ENCODE results near the gene FOXO6.

FOXO6 gene

GRCh38 chr1:41360786-41361494 is at the start of gene FOXO6:
Gene FOXO6 (plus strand): TSS chr1:41361434.
- no peaks in the 10 kb centered on the region for H3K27me3 ChIP-seq (ENCODE audit: control insufficient read depth, insufficient read depth, low read length)
- H2AFZ ChIP-seq: peak within 1 kb of the TSS; percentile 68
- peak within 1 kb of the TSS; percentile 85 for H3K4me2 ChIP-seq (ENCODE audit: low read length)
- no peak within 1 kb of the TSS for H3K27ac ChIP-seq
- no peaks in the 10 kb centered on the region for H3K9me3 ChIP-seq (ENCODE audit: control insufficient read depth, low read length)
- H3K4me3 ChIP-seq (ENCODE audit: low read depth, low read length): peak within 1 kb of the TSS; percentile 50
- TF ChIP-seq, protein P1, sequence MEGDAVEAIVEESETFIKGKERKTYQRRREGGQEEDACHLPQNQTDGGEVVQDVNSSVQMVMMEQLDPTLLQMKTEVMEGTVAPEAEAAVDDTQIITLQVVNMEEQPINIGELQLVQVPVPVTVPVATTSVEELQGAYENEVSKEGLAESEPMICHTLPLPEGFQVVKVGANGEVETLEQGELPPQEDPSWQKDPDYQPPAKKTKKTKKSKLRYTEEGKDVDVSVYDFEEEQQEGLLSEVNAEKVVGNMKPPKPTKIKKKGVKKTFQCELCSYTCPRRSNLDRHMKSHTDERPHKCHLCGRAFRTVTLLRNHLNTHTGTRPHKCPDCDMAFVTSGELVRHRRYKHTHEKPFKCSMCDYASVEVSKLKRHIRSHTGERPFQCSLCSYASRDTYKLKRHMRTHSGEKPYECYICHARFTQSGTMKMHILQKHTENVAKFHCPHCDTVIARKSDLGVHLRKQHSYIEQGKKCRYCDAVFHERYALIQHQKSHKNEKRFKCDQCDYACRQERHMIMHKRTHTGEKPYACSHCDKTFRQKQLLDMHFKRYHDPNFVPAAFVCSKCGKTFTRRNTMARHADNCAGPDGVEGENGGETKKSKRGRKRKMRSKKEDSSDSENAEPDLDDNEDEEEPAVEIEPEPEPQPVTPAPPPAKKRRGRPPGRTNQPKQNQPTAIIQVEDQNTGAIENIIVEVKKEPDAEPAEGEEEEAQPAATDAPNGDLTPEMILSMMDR (IDR thresholded peaks at IDR 0.05): peak; percentile 47
- H3K9ac ChIP-seq: no peak within 1 kb of the TSS
- H3K36me3 ChIP-seq (ENCODE audit: control insufficient read depth, insufficient read depth, low read length): no peaks in the 10 kb centered on the region
- no peaks in the 10 kb centered on the region for H3K79me2 ChIP-seq
- peaks cover 2% of the 10 kb centered on the region for H3K4me1 ChIP-seq

GRCh38 chr1:41312991-41313645 is 48.1 kb upstream of the FOXO6 start:
- no peak overlapping the region for H2AFZ ChIP-seq
- H3K4me2 ChIP-seq (ENCODE audit: low read length): no peak overlapping the region
- TF ChIP-seq, protein P1 (IDR thresholded peaks at IDR 0.05): no peak
- no peak overlapping the region for H3K4me3 ChIP-seq (ENCODE audit: low read depth, low read length)
- H3K79me2 ChIP-seq: no peaks in the 10 kb centered on the region
- no peaks in the 10 kb centered on the region for H3K36me3 ChIP-seq (ENCODE audit: control insufficient read depth, insufficient read depth, low read length)
- no peak overlapping the region for H3K9ac ChIP-seq
- no peaks in the 10 kb centered on the region for H3K27me3 ChIP-seq (ENCODE audit: control insufficient read depth, insufficient read depth, low read length)
- no peaks in the 10 kb centered on the region for H3K9me3 ChIP-seq (ENCODE audit: control insufficient read depth, low read length)
- no peaks in the 10 kb centered on the region for H3K4me1 ChIP-seq
- no peak overlapping the region for H3K27ac ChIP-seq

DNA sequence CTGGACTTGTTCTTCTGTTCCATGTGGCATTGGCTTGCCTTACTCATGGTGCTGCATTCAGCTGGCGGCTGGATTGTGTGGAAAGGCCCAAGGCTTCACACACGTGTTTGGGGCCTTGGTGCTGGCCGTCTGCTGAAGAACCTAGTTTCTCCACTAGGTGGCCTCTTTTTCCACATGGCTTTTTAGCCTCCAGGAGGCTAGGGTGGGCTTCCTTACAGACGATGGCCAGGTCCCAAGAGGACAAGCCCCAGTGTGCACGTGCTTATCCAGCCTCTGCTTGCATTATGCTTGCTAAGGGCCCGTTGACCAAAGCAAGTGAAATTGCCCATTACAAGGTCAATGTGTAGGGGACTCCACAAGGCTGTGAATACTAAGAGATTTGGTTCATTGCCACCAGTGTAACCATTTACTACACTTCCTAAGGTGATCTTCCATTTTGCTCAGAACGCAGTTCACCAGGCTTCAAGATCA is 47.5 kb upstream of the FOXO6 start:
- H3K36me3 ChIP-seq (ENCODE audit: control insufficient read depth, insufficient read depth, low read length): no peaks in the 10 kb centered on the region
- H3K27ac ChIP-seq: no peak overlapping the region
- no peak overlapping the region for H3K4me3 ChIP-seq (ENCODE audit: low read depth, low read length)
- H3K9me3 ChIP-seq (ENCODE audit: control insufficient read depth, low read length): no peaks in the 10 kb centered on the region
- no peak overlapping the region for H3K4me2 ChIP-seq (ENCODE audit: low read length)
- H3K4me1 ChIP-seq: no peaks in the 10 kb centered on the region
- TF ChIP-seq, protein P1 (IDR thresholded peaks at IDR 0.05): no peak
- no peaks in the 10 kb centered on the region for H3K27me3 ChIP-seq (ENCODE audit: control insufficient read depth, insufficient read depth, low read length)
- no peaks in the 10 kb centered on the region for H3K79me2 ChIP-seq
- no peak overlapping the region for H3K9ac ChIP-seq
- H2AFZ ChIP-seq: no peak overlapping the region

- Histone ChIP-seq H3K36me3 (ENCODE audit: control insufficient read depth, insufficient read depth, low read length) (no peaks in the 10 kb centered on the region), H3K4me1 (no peaks in the 10 kb centered on the region), H3K79me2 (no peaks in the 10 kb centered on the region), H3K27ac (no peak overlapping the region), H3K4me3 (ENCODE audit: low read depth, low read length) (no peak overlapping the region), H2AFZ (no peak overlapping the region), H3K9me3 (ENCODE audit: control insufficient read depth, low read length) (no peaks in the 10 kb centered on the region), H3K9ac (no peak overlapping the region), H3K27me3 (ENCODE audit: control insufficient read depth, insufficient read depth, low read length) (no peaks in the 10 kb centered on the region), H3K4me2 (ENCODE audit: low read length) (no peak overlapping the region)
- TF ChIP-seq, protein P1 (IDR thresholded peaks at IDR 0.05): no peak
These were observed 46.7 kb upstream of the FOXO6 start for GRCh38 chr1:41314376-41315145.
